ENCODE data around the gene AMFR.

DNA sequence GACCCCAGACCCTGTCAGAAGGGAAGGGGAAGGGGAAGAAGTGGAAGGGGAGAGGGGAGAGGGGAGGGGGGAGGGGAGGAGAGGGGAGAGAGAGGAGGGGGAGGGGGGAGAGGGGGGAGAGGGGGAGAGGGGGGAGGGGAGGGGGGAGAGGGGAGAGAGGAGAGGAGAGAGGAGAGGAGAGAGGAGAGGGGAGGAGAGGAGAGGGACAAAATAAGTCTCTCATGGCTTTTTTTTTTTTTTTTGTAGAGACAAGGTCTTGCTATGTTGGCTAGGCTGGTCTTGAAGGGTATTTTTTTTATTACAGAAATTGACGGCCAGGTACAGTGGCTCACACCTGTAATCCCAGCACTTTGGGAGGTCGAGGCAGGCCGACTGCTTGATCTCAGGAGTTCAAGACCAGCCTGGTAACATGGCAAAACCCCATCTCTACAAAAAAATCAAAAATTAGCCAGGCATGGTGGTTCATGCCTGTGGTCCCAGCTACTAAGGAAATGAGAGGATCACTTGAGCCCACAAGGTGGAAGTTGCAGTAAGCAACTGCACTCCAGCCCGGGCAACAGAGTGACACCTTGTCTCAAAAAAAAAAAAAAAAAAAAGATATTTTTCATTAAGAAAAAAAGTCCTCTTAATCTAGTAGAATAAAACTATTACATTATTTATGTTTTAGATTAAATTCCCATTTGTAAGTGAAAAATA is 19.2 kb downstream of the AMFR start:
- no peak for TF ChIP-seq CTCF (conservative IDR thresholded peaks at IDR 0.05)
- TF ChIP-seq EZH2 (IDR thresholded peaks at IDR 0.05; ENCODE audit: low read depth), result no peak
